Measurements from ENCODE around the gene SMIM10.

- TF ChIP-seq, protein P1, sequence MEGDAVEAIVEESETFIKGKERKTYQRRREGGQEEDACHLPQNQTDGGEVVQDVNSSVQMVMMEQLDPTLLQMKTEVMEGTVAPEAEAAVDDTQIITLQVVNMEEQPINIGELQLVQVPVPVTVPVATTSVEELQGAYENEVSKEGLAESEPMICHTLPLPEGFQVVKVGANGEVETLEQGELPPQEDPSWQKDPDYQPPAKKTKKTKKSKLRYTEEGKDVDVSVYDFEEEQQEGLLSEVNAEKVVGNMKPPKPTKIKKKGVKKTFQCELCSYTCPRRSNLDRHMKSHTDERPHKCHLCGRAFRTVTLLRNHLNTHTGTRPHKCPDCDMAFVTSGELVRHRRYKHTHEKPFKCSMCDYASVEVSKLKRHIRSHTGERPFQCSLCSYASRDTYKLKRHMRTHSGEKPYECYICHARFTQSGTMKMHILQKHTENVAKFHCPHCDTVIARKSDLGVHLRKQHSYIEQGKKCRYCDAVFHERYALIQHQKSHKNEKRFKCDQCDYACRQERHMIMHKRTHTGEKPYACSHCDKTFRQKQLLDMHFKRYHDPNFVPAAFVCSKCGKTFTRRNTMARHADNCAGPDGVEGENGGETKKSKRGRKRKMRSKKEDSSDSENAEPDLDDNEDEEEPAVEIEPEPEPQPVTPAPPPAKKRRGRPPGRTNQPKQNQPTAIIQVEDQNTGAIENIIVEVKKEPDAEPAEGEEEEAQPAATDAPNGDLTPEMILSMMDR (IDR thresholded peaks at IDR 0.05): no peak
- no peak for TF ChIP-seq POLR2A (IDR thresholded peaks at IDR 0.05)
These were observed 13.3 kb downstream of the SMIM10 start for GRCh38 chrX:135003876-135004623.
